Left lung (tissue), 10 donors: ENCODE data around the gene BCAS3. TPM values are rescaled to one million over a fixed set of nuclear protein-coding genes. Genes with fewer than 3 reads are reported as not detected.

Experiments used
- ATAC-seq: fragments of 200-7000 bp; cut with Tn5 transposase; one replicate; pipeline ENCODE4 v1.9.1; 2020; ENCODE audit warnings: moderate library complexity
- DNase-seq, 4 donors: peaks; one replicate each; pipeline ENCODE4 v3.0.0-alpha.2; 2013 to 2020
- H3K27ac ChIP-seq, 2 donors: fragments of 200-600 bp; sonication (generic) in 1 of 2; one replicate each; pipeline versions ENCODE4 v1.5.0 to v1.8.0; 2020 to 2021
- H3K27me3 ChIP-seq, 2 donors: fragments of 200-600 bp; sonication (generic) in 1 of 2; one replicate each; pipeline versions ENCODE4 v1.5.0 to v1.8.0; 2020 to 2021
- H3K36me3 ChIP-seq, 2 donors: fragments of 200-600 bp; sonication (generic) in 1 of 2; one replicate each; pipeline versions ENCODE4 v1.5.0 to v1.8.0; 2020 to 2021
- H3K4me1 ChIP-seq, 2 donors: fragments of 200-600 bp; one replicate each; pipeline ENCODE4 v1.8.0; 2021
- H3K4me3 ChIP-seq, 2 donors: fragments of 200-600 bp; sonication (generic) in 1 of 2; one replicate each; pipeline versions ENCODE4 v1.5.0 to v1.8.0; 2020 to 2021; ENCODE audit warnings: mild to moderate bottlenecking in 1 of 2
- H3K9me3 ChIP-seq, 2 donors: fragments of 200-600 bp; sonication (generic) in 1 of 2; one replicate each; pipeline versions ENCODE4 v1.5.0 to v1.8.0; 2020 to 2021
- intact Hi-C, 2 donors: fragments of 100-400 bp; cut with DNase I; formaldehyde crosslinking; loops; one replicate each; pipeline versions ENCODE4 v1.11.2 to v1.14.2; 2022
- polyA plus RNA-seq, 6 donors: library from polyadenylated mRNA; unstranded; fragments of 120-200 nt; gene quantifications; one replicate each; pipeline ENCODE4 v1.2.1, GENCODE V29; 2013; ENCODE audit not compliant: insufficient read length in 6 of 6
- total RNA-seq, 2 donors: library from RNA; stranded (reverse); fragmentation: NEBNext Ultra II Directional; extraction: Animal tissue kit (Norgen Biotek cat#: 25700); gene quantifications; one replicate each; pipeline ENCODE4 v1.2.1, GENCODE V29; 2021
- TF ChIP-seq, protein P1 (sequence below), 2 donors: fragments of 200-600 bp; sonication (generic) in 1 of 2; IDR thresholded peaks; one replicate each; pipeline versions ENCODE4 v1.5.0 to v1.8.0; 2021; ENCODE audit warnings: antibody characterized with exemption in 2 of 2
- donor health status: DM: no; HTN: yes; CAD: no.
- donor health status: DM: no; HTN: no; CAD: no.

BCAS3 gene
- total and polyA plus RNA-seq, 8 donors: 21.2 to 29.6 (median 28.0) TPM

GRCh38 chr17:61249649-61250299, 572.1 kb downstream of the BCAS3 start:
- Histone ChIP-seq H3K4me3 (no peak overlapping the region), H3K4me1 (peaks cover 30 to 60% of the 10 kb centered on the region in 2 donors), H3K9me3 (no peaks in the 10 kb centered on the region), H3K27ac (peak overlapping the region; percentile 50 to 89), H3K36me3 (no peaks in the 10 kb centered on the region), H3K27me3 (no peaks in the 10 kb centered on the region)
- intact Hi-C loops: no loop called here
- ATAC-seq (no peak), DNase-seq (no peak)
- TF ChIP-seq, protein P1, sequence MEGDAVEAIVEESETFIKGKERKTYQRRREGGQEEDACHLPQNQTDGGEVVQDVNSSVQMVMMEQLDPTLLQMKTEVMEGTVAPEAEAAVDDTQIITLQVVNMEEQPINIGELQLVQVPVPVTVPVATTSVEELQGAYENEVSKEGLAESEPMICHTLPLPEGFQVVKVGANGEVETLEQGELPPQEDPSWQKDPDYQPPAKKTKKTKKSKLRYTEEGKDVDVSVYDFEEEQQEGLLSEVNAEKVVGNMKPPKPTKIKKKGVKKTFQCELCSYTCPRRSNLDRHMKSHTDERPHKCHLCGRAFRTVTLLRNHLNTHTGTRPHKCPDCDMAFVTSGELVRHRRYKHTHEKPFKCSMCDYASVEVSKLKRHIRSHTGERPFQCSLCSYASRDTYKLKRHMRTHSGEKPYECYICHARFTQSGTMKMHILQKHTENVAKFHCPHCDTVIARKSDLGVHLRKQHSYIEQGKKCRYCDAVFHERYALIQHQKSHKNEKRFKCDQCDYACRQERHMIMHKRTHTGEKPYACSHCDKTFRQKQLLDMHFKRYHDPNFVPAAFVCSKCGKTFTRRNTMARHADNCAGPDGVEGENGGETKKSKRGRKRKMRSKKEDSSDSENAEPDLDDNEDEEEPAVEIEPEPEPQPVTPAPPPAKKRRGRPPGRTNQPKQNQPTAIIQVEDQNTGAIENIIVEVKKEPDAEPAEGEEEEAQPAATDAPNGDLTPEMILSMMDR (IDR thresholded peaks at IDR 0.05): no peak

DNA sequence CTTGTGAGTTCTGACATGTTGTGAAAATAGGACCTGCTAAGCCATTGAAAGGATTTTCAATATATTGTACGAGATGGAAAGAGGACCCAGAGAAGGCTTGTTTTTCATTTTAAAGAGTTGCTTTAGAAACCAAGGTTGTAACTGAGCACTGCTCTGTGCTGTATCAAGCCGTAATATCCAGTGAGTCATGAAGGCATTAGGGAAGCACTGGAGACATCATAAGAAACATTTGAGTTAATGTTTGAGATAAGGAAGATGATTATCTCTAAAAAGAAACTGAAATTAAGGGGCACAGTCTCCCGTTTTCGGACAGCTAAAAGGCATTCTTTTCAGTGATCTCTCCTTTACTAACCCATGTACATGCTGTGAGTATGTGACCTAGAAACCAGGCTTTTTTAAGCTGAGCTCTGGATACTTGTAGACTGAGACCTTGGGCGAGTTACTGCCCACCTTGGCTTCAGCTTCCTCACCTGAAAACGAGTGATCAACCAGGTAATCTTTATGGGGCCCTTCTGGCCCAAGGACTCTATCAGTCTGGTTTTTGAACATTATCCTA, 572.8 kb downstream of the BCAS3 start:
- DNase-seq (no peak), ATAC-seq (no peak)
- Histone ChIP-seq H3K27ac (peak overlapping the region; percentile 50 to 89), H3K36me3 (no peaks in the 10 kb centered on the region), H3K4me1 (peaks cover 30 to 60% of the 10 kb centered on the region in 2 donors), H3K9me3 (no peaks in the 10 kb centered on the region), H3K4me3 (no peak overlapping the region), H3K27me3 (no peaks in the 10 kb centered on the region)
- intact Hi-C loops: no loop called here
- TF ChIP-seq, protein P1 (IDR thresholded peaks at IDR 0.05): no peak

DNA sequence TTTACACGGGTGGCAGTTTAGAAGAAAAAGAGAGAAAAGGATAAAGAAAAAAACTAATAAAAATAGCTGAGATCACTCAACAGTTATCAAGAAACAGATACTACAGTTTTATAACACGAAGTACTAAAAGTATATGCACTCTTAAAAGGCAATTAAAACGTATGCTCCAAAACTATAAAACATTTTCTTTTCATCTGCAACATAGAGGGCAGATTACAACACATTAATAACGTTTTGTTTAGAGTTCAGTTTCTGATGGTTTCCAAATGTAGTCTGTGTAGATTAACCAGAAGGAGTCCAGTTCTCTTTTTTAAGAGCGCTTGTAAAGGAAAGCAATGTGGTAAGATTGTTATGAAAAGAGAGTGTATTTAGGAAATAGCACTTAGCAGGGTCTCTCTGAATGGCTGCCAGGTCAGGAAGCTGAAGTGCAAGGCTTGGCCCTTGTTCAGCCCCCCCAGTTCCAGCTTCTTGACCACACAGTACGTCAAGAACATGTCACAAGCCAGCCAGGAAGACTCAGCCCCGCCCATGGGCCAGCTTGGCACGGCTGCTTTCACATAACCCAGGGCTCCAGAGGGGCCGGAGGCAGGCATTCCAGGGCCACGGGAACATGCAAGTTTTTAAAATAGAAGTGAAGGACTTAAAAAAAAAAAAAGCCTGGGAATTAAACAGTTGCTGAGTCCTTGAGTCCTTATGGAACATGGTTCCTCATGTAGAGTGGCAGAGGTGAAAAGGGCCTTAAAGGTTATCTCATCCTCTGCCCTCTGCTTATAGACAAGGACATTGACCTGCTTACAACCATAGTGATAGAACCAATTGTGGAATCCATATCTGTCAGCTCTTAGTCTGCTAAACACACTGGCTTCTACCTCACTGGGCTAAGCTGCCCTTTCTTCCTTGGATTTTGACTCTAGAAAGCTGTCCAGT, 574.6 kb downstream of the BCAS3 start:
- intact Hi-C loops: no loop called here
- H3K27ac ChIP-seq: peak overlapping the region; percentile 50 to 89
- peak; percentile 94 for ATAC-seq
- H3K9me3 ChIP-seq: no peaks in the 10 kb centered on the region
- H3K36me3 ChIP-seq: no peaks in the 10 kb centered on the region
- peak; percentile 92 to 99 (median 96) for DNase-seq
- TF ChIP-seq, protein P1 (IDR thresholded peaks at IDR 0.05): no peak
- peaks cover 30 to 67% of the 10 kb centered on the region in 2 donors for H3K4me1 ChIP-seq
- no peak overlapping the region for H3K4me3 ChIP-seq
- H3K27me3 ChIP-seq: no peaks in the 10 kb centered on the region

- ATAC-seq (no peak), DNase-seq (peak in 2 of 4 donors; percentile 48 to 77)
- Histone ChIP-seq H3K27me3 (no peaks in the 10 kb centered on the region), H3K4me1 (peaks cover 28 to 65% of the 10 kb centered on the region in 2 donors), H3K36me3 (no peaks in the 10 kb centered on the region), H3K9me3 (no peaks in the 10 kb centered on the region), H3K27ac (peak overlapping the region; percentile 33 to 89), H3K4me3 (no peak overlapping the region)
- TF ChIP-seq, protein P1 (IDR thresholded peaks at IDR 0.05): no peak
- intact Hi-C loops: no loop called here
These were observed 575.7 kb downstream of the BCAS3 start for GRCh38 chr17:61253362-61253761.
